SK-N-MC (cell line): ENCODE measurements around the gene PA2G4.

Source experiments
- EZH2 ChIP-seq: fragments of 200-600 bp; sonication (generic); IDR thresholded peaks from one replicate; pipeline ENCODE4 v1.6.1; 2017; ENCODE audit warnings: antibody characterized with exemption
- FOXP2 ChIP-seq: optimal IDR thresholded peaks from 2 replicates; pipeline ENCODE3; 2011; ENCODE audit warnings: mild to moderate bottlenecking, moderate library complexity; ENCODE audit not compliant: insufficient read depth; ENCODE audit errors: extremely low read length, control extremely low read depth
- POLR2AphosphoS5 ChIP-seq: IDR thresholded peaks from 2 replicates; pipeline ENCODE4 v1.6.1; 2012; ENCODE audit warnings: mild to moderate bottlenecking, low read depth, low read length, borderline replicate concordance

- TF ChIP-seq EZH2 = no peak
- TF ChIP-seq POLR2AphosphoS5 = no peak
- TF ChIP-seq FOXP2 = no peak
Measured at GRCh38 chr12:56101045-56101444, 3.3 kb upstream of the PA2G4 start.
